Upper lobe of left lung (tissue), 4 donors: ENCODE measurements around the gene CALN1.

Source experiments
- CTCF ChIP-seq, 6 experiments: fragments of 450-650 bp in 4 of 6; fragments of 200-600 bp in 2 of 6; sonication (generic) in 2 of 6; IDR thresholded peaks; one replicate each; pipeline ENCODE4 v1.5.1; 2016 to 2019; ENCODE audit warnings: antibody characterized with exemption in 6 of 6
- EP300 ChIP-seq, 4 donors: sonication (generic); formaldehyde crosslinking; IDR thresholded peaks; one replicate each; pipeline ENCODE4 v1.5.1; 2017; ENCODE audit warnings: antibody characterized with exemption in 4 of 4, control low read depth in 2 of 4

GRCh38 chr7:71735961-71736556 is 676.1 kb downstream of the CALN1 start:
- TF ChIP-seq CTCF (IDR thresholded peaks at IDR 0.05) (peak; percentile 25 to 81 (median 70)), EP300 (IDR thresholded peaks at IDR 0.05) (no peak)
